8988T (cell line): ENCODE measurements around the gene ELFN2.
"Not testable (repeated sequence)": the region's sequence is repeated elsewhere in the genome, so short reads cannot be mapped to it uniquely, and the experiment has no call there.

ENCODE experiments used
- DNase-seq: peaks from one replicate; pipeline ENCODE4 v3.0.0; 2011

Gene ELFN2

GRCh38 chr22:37331034-37331428 is 96.2 kb downstream of the ELFN2 start:
- no peak for DNase-seq

- peak; percentile 59 for DNase-seq
These were observed 96.9 kb downstream of the ELFN2 start for GRCh38 chr22:37330200-37331033.

- no peak for DNase-seq
These were observed 97.8 kb downstream of the ELFN2 start for GRCh38 chr22:37329238-37330140.

- not testable (repeated sequence) for DNase-seq
These were observed 98.6 kb downstream of the ELFN2 start for GRCh38 chr22:37328538-37329237.

GRCh38 chr22:37328017-37328416 is 99.3 kb downstream of the ELFN2 start:
- peak; percentile 71 for DNase-seq

GRCh38 chr22:37326726-37327125 is 100.6 kb downstream of the ELFN2 start:
- DNase-seq = no peak

GRCh38 chr22:37325039-37325395 is 102.3 kb downstream of the ELFN2 start:
- DNase-seq = no peak

GRCh38 chr22:37324340-37325038 is 102.8 kb downstream of the ELFN2 start:
- DNase-seq = no peak

- DNase-seq = no peak
These were observed 106.3 kb downstream of the ELFN2 start for GRCh38 chr22:37320726-37321677.

- no peak for DNase-seq
These were observed 107.8 kb downstream of the ELFN2 start for GRCh38 chr22:37319469-37319868.

GRCh38 chr22:37318364-37319109 is 108.7 kb downstream of the ELFN2 start:
- DNase-seq = peak; percentile 73
